LNCaP clone FGC (cell line): Measurements from ENCODE around the gene UBTD1.
"Not testable (repeated sequence)": the region's sequence is repeated elsewhere in the genome, so short reads cannot be mapped to it uniquely, and the experiment has no call there.

ENCODE experiments used
- DNase-seq: peaks from one replicate; pipeline ENCODE4 v3.0.0-alpha.2; 2011; ENCODE audit warnings: low read depth
- H3K4me3 ChIP-seq: 2 replicates; pipeline ENCODE4 v1.5.1; 2011; ENCODE audit warnings: mild to moderate bottlenecking, low read depth, low read length, control low read depth
- CTCF ChIP-seq: IDR thresholded peaks from 2 replicates; pipeline ENCODE4 v1.5.1; 2012; ENCODE audit warnings: mild to moderate bottlenecking; ENCODE audit not compliant: control insufficient read depth, insufficient read depth; ENCODE audit errors: extremely low read depth

Gene UBTD1

DNA sequence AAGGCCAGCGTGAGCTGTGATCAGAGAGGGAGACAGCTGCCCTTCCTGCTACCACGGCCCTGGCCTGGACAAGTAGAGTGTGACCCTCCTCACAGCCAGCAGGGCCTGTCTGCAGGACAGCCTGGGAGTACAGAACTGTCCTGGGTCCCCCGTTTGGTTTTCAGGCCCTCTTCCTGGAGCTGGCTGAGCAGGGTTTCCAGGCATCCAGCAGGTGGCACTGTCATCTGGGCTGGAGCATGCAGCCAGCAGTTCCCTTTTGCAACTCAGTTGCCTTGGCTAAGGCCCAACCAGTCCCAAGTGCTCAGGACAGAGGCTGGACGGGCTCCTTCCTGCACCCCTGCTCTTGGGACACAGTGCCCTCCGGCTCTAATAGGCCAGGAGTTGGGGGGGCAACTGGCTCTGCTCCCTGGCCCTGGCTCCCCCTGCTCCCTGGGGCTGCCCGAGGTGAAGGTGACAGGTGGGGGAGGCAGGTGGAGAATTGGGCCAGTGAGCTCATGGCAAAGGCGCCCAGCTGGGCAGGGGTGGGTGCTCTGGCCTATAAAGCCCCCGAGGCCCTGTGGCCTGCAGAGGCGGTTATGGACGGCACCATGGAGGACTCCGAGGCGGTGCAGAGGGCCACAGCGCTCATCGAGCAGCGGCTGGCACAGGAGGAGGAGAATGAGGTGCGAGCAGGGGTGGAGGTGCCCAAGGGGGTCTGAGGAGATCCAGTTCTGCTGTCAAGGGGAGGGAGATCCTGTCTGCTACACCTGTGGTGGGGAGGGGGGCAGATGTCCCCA lies 73.7 kb downstream of the UBTD1 start, which contains the start of gene ANKRD2:
ANKRD2 (plus strand) TSS at position 566 of the 776 bp plus-strand sequence; CDS start at position 576, 10 bp downstream.
- TF ChIP-seq CTCF: peak; percentile 97
- peak; percentile 52 for DNase-seq
- H3K4me3 ChIP-seq: no peak within 1 kb of the TSS

DNA sequence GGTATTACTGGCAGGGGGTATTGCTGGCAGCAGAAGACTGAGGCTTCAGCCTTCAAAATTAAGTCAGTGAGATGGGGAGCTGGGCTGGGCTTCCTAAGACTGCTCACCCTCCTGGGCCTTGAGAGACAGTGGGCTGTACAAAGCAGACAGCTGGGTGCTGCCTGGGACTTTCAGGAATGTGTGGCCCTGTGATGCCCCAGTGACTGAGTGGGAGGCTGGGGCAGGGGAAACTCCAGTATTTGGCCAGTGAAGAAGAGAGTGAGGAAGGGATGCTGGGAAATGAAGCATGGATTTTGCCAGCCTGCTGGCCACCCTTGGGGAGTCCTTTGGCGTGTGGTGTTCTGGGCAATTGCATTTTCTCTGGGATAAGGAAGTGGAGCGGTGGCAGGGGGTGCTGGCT lies 74.3 kb downstream of the UBTD1 start:
- no peak for TF ChIP-seq CTCF
- DNase-seq: no peak
- H3K4me3 ChIP-seq: no peak overlapping the region

- DNase-seq: no peak
- no peak overlapping the region for H3K4me3 ChIP-seq
- TF ChIP-seq CTCF: no peak
Observed at GRCh38 chr10:97573672-97574071, 74.9 kb downstream of the UBTD1 start.

GRCh38 chr10:97574374-97575126 lies 75.8 kb downstream of the UBTD1 start:
- TF ChIP-seq CTCF: no peak
- DNase-seq: peak; percentile 96
- no peak overlapping the region for H3K4me3 ChIP-seq

- H3K4me3 ChIP-seq: no peak overlapping the region
- no peak for TF ChIP-seq CTCF
- DNase-seq: no peak
Observed at GRCh38 chr10:97575127-97575668, 76.5 kb downstream of the UBTD1 start.

DNA sequence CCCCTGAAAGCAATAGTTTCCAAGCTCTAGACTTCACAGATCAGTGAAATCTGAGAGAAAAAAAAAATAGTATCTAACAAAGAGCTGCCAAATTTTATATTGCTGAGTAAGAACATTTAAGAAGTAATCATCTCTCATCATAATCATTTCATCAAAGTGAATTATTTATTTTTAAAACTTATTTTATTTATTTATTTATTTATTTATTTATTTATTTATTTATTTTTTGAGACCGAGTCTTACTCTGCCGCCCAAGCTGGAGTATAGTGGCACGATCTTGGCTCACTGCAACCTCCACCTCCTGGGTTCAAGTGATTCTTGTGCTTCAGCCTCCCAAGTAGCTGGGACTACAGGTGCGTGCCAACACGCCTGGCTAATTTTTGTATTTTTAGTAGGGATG lies 77.8 kb downstream of the UBTD1 start:
- not testable (repeated sequence) for DNase-seq, H3K4me3 ChIP-seq

- no peak for TF ChIP-seq CTCF
- DNase-seq: no peak
- no peak overlapping the region for H3K4me3 ChIP-seq
Observed at GRCh38 chr10:97577701-97578100, 79.0 kb downstream of the UBTD1 start.
